ENCODE results near the gene RFX3. TPM values are rescaled to one million over a fixed set of nuclear protein-coding genes. Genes with fewer than 3 reads are reported as not detected.

The RFX3 gene
- total RNA-seq, 4 donors from 2014 or later, result 7.0 to 11.3 (median 8.6) TPM

DNA sequence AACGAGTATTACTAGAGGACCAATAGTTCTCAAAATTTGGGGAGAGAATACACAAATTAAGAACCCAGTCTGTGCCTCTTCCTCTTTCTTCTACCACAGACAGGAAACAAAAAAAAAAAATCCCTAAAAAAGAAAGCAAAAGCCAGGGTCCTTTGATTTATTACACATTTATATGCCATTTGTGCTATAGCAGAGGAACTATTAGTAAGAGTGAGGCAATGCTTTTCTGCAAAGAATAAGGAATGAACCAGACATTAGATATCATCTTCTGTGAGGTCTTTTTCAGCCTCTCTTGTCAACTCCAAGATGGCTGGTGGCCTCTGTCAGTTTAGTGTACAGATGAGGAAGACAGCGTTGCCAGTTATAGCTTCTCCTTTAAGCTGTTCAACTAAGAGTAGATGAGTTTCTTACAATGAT is 127.6 kb downstream of the RFX3 start:
- ATAC-seq (ENCODE audit: low FRiP score) (no peak), DNase-seq (ENCODE audit: low spot score) (no peak)
- TF ChIP-seq, protein P1, sequence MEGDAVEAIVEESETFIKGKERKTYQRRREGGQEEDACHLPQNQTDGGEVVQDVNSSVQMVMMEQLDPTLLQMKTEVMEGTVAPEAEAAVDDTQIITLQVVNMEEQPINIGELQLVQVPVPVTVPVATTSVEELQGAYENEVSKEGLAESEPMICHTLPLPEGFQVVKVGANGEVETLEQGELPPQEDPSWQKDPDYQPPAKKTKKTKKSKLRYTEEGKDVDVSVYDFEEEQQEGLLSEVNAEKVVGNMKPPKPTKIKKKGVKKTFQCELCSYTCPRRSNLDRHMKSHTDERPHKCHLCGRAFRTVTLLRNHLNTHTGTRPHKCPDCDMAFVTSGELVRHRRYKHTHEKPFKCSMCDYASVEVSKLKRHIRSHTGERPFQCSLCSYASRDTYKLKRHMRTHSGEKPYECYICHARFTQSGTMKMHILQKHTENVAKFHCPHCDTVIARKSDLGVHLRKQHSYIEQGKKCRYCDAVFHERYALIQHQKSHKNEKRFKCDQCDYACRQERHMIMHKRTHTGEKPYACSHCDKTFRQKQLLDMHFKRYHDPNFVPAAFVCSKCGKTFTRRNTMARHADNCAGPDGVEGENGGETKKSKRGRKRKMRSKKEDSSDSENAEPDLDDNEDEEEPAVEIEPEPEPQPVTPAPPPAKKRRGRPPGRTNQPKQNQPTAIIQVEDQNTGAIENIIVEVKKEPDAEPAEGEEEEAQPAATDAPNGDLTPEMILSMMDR (IDR thresholded peaks at IDR 0.05), result no peak

GRCh38 chr9:3397766-3398165 is 128.0 kb downstream of the RFX3 start:
- TF ChIP-seq, protein P1 (IDR thresholded peaks at IDR 0.05), result no peak
- DNase-seq (ENCODE audit: low spot score), result no peak
- no peak for ATAC-seq (ENCODE audit: low FRiP score)

DNA sequence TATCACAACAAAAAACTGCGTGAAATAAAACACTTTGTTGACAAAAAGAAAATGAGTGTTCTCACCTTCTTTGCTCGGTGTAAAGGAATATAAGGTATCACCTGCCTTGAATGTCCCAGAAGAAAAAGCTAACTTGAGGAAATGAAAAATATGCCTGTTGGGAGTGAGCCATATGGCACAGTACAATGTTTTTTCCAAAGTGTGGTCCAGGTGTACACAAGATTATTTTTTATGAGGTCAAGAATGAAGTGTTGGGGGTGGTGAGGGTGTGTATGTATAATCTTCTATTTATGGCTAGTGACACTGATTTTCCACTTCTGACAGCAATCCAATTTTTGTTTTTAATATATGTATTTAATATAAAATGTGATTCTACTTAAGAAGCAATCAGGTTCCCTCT is 134.4 kb downstream of the RFX3 start:
- DNase-seq (ENCODE audit: low spot score) (no peak), ATAC-seq (ENCODE audit: low FRiP score) (no peak)
- TF ChIP-seq, protein P1 (IDR thresholded peaks at IDR 0.05), result no peak

- TF ChIP-seq, protein P1 (IDR thresholded peaks at IDR 0.05), result no peak
- no peak for DNase-seq (ENCODE audit: low spot score)
- no peak for ATAC-seq (ENCODE audit: low FRiP score)
Measured at GRCh38 chr9:3386753-3387152, 139.0 kb downstream of the RFX3 start.

DNA sequence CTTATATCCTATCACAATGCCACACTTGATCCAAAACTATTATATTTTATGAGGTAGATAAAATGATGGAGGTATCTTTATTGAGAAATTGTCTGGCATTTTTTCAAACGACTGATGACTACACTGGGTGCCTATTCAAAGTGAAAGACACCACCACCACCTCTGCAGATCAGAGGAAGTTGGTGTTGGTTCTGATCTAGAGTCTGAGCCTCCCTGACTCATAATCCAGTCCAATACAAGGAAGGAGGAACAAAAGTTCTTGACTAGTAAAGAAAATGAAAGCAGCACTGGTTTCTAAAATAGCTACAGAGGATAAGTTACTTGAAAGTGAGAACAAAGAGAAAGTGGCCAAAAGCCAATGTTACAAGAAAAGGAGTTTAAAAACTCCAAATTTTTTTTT is 139.9 kb downstream of the RFX3 start:
- ATAC-seq (ENCODE audit: low FRiP score) (no peak), DNase-seq (ENCODE audit: low spot score) (no peak)

DNA sequence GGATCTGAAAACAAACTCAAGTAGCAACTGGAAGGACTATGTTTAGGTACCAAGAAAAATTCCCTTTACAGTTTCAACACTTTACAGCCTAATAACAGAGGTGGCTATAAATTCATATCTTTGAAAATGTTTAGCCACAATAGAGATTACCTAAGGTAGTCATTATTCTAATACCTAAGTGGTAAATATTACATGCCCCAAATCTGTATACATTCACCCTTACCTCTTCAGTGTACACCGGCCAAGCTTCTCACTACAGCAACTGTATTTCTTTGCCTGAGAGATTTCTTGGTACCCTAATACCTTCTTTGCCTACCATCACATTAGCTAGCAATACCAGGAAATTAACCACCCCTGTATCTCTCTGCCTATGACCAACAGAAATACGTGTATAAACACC is 154.0 kb downstream of the RFX3 start:
- ATAC-seq (ENCODE audit: low FRiP score), result no peak
- DNase-seq (ENCODE audit: low spot score), result no peak
- TF ChIP-seq, protein P1 (IDR thresholded peaks at IDR 0.05), result no peak

More for the DNA sequence above, 139.9 kb downstream of the RFX3 start:
- TF ChIP-seq, protein P1 (IDR thresholded peaks at IDR 0.05), result no peak

DNA sequence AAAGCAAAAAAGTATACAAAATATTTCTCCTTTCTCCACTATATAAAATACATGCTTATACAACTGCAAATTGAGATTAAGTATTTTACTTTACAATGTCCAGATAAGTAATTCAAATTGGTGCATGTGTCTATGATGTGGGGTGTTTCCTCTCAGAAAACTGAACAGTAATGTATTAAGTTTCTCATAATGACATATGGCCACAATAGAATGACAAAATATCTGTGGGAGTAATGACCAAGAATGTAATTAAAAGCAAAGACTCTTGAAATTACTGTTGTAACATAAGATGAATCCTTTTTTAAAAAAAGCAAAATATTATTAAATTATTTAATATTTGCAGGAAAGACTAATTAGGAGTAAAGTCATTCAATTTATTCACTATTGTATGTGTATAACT is 155.1 kb downstream of the RFX3 start:
- TF ChIP-seq, protein P1 (IDR thresholded peaks at IDR 0.05), result no peak
- DNase-seq (ENCODE audit: low spot score) (no peak), ATAC-seq (ENCODE audit: low FRiP score) (no peak)

Data from omental fat pad (tissue), 4 donors.